A673 (cell line): ENCODE results near the gene APEH.

Experiments used
- CTCF ChIP-seq: fragments of 300-800, 200-600 bp; sonication (generic); conservative IDR thresholded peaks from 2 replicates; pipeline ENCODE4 v1.5.1; 2017; ENCODE audit warnings: low read depth, mild to moderate bottlenecking, antibody characterized with exemption, low read length, moderate library complexity, mixed read lengths
- EZH2 ChIP-seq: fragments of 200-600 bp; sonication (generic); IDR thresholded peaks from 2 replicates; pipeline ENCODE4 v1.6.1; 2017; ENCODE audit warnings: borderline replicate concordance, low read depth, mild to moderate bottlenecking, mixed read lengths, antibody characterized with exemption, low read length; ENCODE audit not compliant: poor library complexity, severe bottlenecking

- TF ChIP-seq CTCF (no peak), EZH2 (no peak)
Observed at GRCh38 chr3:49647741-49648140, 26.4 kb upstream of the APEH start.
